BJ (cell line): ENCODE data around the gene DENND6A. TPM values are rescaled to one million over a fixed set of nuclear protein-coding genes. Genes with fewer than 3 reads are reported as not detected.
"Not testable (repeated sequence)": the region's sequence is repeated elsewhere in the genome, so short reads cannot be mapped to it uniquely, and the experiment has no call there.

Experiments used
- CTCF ChIA-PET: fragments of 350-600 bp; formaldehyde crosslinking; extraction: SDS; loops from one replicate; lab custom pipeline; 2021; ENCODE audit warnings: antibody characterized with exemption, inconsistent platforms; lab: Yijun Ruan, JAX
- POLR2A ChIA-PET: fragments of 300-600 bp; sonication (Branson Sonifier 250); formaldehyde crosslinking; extraction: SDS; loops from one replicate; lab custom pipeline; 2021; ENCODE audit warnings: antibody characterized with exemption; lab: Charles Lee
- DNase-seq: peaks from one replicate; pipeline ENCODE4 v3.0.0-alpha.2; 2011; ENCODE audit warnings: low read depth
- H3K27me3 ChIP-seq: 2 replicates; pipeline ENCODE4 v1.6.0; 2011; ENCODE audit warnings: low read length; ENCODE audit not compliant: control insufficient read depth, insufficient read depth
- H3K36me3 ChIP-seq: 2 replicates; pipeline ENCODE4 v1.5.1; 2011; ENCODE audit warnings: low read length; ENCODE audit not compliant: control insufficient read depth, insufficient read depth
- H3K4me3 ChIP-seq: 2 replicates; pipeline ENCODE4 v1.5.1; 2011; ENCODE audit warnings: low read depth, mild to moderate bottlenecking, control low read depth, low read length
- polyA plus RNA-seq: library from polyadenylated mRNA; depleted of rRNA; stranded (reverse); fragments of >200 nt; gene quantifications from 2 replicates; pipeline ENCODE4 v1.2.3, GENCODE V29; 2011
- TF ChIP-seq, protein P1 (sequence below): IDR thresholded peaks from 2 replicates; pipeline ENCODE4 v1.5.1; 2011; ENCODE audit warnings: low read depth, mild to moderate bottlenecking, control low read depth, inconsistent platforms, low read length, moderate library complexity; ENCODE audit not compliant: insufficient read depth

The DENND6A gene
- polyA plus RNA-seq, 1 experiment, result 8.5 TPM

DNA sequence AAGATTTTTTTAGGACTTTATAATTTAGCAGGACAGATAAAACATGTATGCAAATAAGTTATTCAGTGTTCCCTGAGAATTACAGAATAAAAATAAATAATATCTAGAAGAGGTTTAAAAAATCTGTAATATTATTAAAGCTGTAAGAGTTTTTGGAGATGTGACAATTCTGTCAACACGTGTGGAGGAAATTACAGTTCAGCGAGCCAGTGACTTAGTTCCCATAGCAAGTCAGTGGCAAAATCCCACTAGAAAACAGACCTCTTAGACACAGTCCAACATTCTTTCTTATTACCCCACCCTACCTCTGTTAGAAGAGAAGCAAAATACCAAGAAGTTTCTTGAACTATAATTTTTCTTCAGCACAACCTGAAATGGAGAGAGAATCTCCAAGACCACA, 16.2 kb upstream of the DENND6A start:
- no peak for DNase-seq
- H3K27me3 ChIP-seq, result no peaks in the 10 kb centered on the region
- POLR2A ChIA-PET, result no interaction called here
- TF ChIP-seq, protein P1, sequence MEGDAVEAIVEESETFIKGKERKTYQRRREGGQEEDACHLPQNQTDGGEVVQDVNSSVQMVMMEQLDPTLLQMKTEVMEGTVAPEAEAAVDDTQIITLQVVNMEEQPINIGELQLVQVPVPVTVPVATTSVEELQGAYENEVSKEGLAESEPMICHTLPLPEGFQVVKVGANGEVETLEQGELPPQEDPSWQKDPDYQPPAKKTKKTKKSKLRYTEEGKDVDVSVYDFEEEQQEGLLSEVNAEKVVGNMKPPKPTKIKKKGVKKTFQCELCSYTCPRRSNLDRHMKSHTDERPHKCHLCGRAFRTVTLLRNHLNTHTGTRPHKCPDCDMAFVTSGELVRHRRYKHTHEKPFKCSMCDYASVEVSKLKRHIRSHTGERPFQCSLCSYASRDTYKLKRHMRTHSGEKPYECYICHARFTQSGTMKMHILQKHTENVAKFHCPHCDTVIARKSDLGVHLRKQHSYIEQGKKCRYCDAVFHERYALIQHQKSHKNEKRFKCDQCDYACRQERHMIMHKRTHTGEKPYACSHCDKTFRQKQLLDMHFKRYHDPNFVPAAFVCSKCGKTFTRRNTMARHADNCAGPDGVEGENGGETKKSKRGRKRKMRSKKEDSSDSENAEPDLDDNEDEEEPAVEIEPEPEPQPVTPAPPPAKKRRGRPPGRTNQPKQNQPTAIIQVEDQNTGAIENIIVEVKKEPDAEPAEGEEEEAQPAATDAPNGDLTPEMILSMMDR, result no peak
- CTCF ChIA-PET, result interaction anchor here (1.0 kb wide), 1 partner anchor 11 kb away, joined by 3 read pairs; no protein-coding TSS in a partner anchor
- no peaks in the 10 kb centered on the region for H3K36me3 ChIP-seq
- no peak overlapping the region for H3K4me3 ChIP-seq

DNA sequence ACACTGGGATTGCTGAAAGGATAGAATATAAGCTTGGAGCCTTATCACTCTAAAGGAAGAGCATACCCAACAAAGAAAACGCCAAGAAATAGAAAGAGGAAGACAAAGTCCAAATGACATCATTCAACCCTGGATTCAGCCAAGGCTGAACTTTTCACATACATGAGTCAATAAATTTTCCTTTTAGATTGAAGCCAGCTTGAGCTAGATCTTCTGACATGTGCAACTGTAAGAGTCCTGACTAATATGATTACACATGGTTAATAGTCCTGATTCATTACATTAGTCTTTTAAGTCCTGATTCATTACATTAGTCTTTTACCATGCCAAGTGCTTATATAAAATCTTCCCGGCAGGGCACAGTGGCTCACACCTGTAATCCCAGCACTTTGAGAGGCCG, 13.6 kb upstream of the DENND6A start:
- H3K36me3 ChIP-seq, result no peaks in the 10 kb centered on the region
- ChIA-PET CTCF (no interaction called here), POLR2A (no interaction called here)
- H3K27me3 ChIP-seq, result no peaks in the 10 kb centered on the region
- no peak overlapping the region for H3K4me3 ChIP-seq
- peak; percentile 44 for DNase-seq
- TF ChIP-seq, protein P1, result no peak

DNA sequence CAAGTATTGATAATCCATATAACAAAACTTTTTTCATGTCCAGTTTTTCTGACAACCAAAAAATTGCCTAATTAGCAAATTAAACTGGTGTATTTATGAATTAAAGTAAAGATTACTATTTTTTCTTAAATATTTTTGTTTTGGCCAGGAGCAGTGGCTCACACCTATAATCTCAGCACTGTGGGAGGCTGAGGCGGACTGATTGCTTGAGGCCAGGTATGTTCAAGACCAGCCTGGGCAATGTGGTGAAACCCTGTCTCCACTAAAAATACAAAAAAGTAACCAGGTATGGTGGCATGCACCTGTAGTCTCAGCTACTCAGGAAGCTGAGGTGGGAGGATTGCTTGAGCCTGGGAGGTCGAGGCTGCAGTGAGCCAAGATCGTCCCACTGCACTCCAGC, 12.5 kb upstream of the DENND6A start:
- H3K4me3 ChIP-seq, POLR2A ChIA-PET, CTCF ChIA-PET, DNase-seq, H3K36me3 ChIP-seq, H3K27me3 ChIP-seq: not testable (repeated sequence)

DNA sequence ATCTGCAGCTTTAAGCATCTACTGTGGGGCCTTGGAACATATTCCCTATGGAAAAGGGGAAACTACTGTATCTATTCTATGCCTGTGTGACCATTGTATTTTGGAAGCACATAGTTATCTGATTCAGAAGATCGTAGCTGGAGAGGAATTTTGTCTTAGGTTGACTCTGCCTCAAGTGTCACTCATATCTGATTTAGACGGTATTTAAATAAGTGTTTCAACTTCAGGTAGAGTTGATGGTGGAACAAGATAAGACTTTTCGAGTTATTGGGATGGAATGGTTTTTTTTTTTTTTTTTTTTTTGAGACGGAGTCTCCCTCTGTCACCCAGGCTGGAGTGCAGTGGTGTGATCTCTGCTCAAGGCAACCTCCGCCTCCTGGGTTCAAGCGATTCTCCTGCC, 8.9 kb upstream of the DENND6A start:
- no peak overlapping the region for H3K4me3 ChIP-seq
- POLR2A ChIA-PET, result no interaction called here
- no peaks in the 10 kb centered on the region for H3K36me3 ChIP-seq
- no peaks in the 10 kb centered on the region for H3K27me3 ChIP-seq
- TF ChIP-seq, protein P1, result no peak
- CTCF ChIA-PET, result no interaction called here
- no peak for DNase-seq

DNA sequence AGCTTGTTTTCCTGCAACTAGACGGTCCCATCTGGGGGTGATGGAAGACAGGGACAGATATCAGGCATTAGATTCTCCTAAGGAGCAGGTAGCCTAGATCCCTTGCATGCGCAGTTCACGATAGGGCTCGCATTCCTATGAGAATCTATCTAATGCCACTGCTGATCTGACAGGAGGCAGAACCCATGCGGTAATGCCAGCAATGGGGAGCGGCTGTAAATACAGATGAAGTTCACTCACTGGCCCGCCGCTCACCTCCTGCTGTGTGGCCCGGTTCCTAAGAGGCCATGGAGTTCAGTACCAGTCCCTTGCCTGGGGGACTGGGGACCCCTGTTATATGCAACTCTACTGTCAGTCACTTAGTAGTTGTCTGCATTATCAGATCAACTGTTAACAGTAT, 7.9 kb upstream of the DENND6A start:
- TF ChIP-seq, protein P1, result no peak

DNA sequence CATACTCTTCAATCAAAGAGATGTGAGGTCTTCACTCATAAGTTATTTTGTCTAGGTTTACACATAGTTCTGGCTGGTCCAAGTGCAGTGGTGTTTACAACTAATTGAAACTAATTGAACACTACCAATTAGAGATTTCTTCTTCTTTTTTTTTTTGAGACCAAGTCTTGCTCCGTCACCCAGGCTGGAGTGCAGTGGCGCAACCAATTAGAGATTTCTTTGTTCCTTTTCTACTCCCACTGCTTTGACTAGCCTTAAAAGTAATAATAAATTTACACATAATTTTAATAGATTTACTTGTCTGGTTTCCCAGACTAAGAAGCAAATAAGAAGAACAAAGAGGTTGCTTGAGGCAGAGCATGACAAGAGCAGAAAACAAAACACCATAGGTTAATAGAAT, 6.7 kb upstream of the DENND6A start:
- no peaks in the 10 kb centered on the region for H3K36me3 ChIP-seq
- CTCF ChIA-PET, result no interaction called here
- no peaks in the 10 kb centered on the region for H3K27me3 ChIP-seq
- POLR2A ChIA-PET, result no interaction called here
- DNase-seq, result no peak
- TF ChIP-seq, protein P1, result no peak
- H3K4me3 ChIP-seq, result no peak overlapping the region

More for the DNA sequence above, 7.9 kb upstream of the DENND6A start:
- Histone ChIP-seq H3K36me3 (no peaks in the 10 kb centered on the region), H3K4me3 (no peak overlapping the region), H3K27me3 (no peaks in the 10 kb centered on the region)
- CTCF ChIA-PET, result no interaction called here
- DNase-seq, result no peak
- POLR2A ChIA-PET, result no interaction called here
